ENCODE measurements around the gene ACTMAP.

The ACTMAP gene

GRCh38 chr19:40743926-40744325 lies 6.4 kb downstream of the ACTMAP start:
- no peak overlapping the region for H3K4me3 ChIP-seq (ENCODE audit: low read depth, low read length)
- DNase-seq (ENCODE audit: low read depth): no peak
- TF ChIP-seq, protein P1, sequence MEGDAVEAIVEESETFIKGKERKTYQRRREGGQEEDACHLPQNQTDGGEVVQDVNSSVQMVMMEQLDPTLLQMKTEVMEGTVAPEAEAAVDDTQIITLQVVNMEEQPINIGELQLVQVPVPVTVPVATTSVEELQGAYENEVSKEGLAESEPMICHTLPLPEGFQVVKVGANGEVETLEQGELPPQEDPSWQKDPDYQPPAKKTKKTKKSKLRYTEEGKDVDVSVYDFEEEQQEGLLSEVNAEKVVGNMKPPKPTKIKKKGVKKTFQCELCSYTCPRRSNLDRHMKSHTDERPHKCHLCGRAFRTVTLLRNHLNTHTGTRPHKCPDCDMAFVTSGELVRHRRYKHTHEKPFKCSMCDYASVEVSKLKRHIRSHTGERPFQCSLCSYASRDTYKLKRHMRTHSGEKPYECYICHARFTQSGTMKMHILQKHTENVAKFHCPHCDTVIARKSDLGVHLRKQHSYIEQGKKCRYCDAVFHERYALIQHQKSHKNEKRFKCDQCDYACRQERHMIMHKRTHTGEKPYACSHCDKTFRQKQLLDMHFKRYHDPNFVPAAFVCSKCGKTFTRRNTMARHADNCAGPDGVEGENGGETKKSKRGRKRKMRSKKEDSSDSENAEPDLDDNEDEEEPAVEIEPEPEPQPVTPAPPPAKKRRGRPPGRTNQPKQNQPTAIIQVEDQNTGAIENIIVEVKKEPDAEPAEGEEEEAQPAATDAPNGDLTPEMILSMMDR (IDR thresholded peaks at IDR 0.05; ENCODE audit: insufficient read depth, low read depth, low read length, missing control alignments): no peak

DNA sequence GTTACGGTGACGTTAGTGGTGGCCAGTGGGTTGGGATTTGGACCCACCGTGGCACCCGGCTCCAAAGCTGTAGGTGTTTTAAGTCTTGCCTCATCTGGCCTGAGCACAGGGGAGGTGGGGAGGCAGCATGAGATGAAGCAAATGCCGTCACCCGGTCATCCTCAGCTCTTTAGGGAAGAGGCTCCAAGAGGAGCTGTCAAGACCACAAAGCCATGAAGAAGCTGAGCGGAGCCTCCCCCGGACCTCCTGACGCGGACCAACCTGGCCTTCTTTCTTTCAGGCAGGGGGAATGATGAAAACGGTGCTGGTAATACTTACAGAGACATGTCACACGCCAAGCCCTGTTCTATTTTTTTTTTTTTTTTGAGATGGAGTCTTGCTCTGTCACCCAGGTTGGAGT lies 7.4 kb downstream of the ACTMAP start:
- no peak overlapping the region for H3K4me3 ChIP-seq (ENCODE audit: low read depth, low read length)
- TF ChIP-seq, protein P1 (IDR thresholded peaks at IDR 0.05; ENCODE audit: insufficient read depth, low read depth, low read length, missing control alignments): no peak
- DNase-seq (ENCODE audit: low read depth): no peak

DNA sequence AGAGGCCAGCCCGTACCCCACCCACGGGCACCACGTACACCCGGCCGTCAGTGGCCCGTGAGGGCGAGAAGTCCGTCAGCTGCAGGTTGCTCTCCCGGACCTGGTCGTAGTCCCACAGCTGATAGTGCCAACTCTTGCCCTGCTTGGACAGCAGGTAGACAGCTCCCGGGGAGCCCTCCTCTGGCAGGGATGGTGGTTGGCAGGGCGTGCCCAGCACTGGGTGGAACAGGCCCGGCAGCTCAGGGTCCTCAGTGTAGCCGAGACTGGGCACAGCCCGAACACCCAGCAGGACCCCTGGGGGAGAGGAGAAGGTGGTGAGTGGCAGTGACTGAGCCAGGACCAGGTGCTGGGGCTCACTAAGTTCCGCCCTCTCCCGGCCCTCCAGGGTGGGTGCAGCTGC lies 7.8 kb downstream of the ACTMAP start:
- TF ChIP-seq, protein P1 (IDR thresholded peaks at IDR 0.05; ENCODE audit: insufficient read depth, low read depth, low read length, missing control alignments): no peak
- H3K4me3 ChIP-seq (ENCODE audit: low read depth, low read length): no peak overlapping the region
- DNase-seq (ENCODE audit: low read depth): no peak

- no peak overlapping the region for H3K4me3 ChIP-seq (ENCODE audit: low read depth, low read length)
- TF ChIP-seq, protein P1 (IDR thresholded peaks at IDR 0.05; ENCODE audit: insufficient read depth, low read depth, low read length, missing control alignments): no peak
- no peak for DNase-seq (ENCODE audit: low read depth)
Observed at GRCh38 chr19:40741527-40742390, 8.5 kb downstream of the ACTMAP start.

- no peak for DNase-seq (ENCODE audit: low read depth)
- TF ChIP-seq, protein P1 (IDR thresholded peaks at IDR 0.05; ENCODE audit: insufficient read depth, low read depth, low read length, missing control alignments): no peak
- H3K4me3 ChIP-seq (ENCODE audit: low read depth, low read length): no peak overlapping the region
Observed at GRCh38 chr19:40740747-40741146, 9.5 kb downstream of the ACTMAP start.

DNA sequence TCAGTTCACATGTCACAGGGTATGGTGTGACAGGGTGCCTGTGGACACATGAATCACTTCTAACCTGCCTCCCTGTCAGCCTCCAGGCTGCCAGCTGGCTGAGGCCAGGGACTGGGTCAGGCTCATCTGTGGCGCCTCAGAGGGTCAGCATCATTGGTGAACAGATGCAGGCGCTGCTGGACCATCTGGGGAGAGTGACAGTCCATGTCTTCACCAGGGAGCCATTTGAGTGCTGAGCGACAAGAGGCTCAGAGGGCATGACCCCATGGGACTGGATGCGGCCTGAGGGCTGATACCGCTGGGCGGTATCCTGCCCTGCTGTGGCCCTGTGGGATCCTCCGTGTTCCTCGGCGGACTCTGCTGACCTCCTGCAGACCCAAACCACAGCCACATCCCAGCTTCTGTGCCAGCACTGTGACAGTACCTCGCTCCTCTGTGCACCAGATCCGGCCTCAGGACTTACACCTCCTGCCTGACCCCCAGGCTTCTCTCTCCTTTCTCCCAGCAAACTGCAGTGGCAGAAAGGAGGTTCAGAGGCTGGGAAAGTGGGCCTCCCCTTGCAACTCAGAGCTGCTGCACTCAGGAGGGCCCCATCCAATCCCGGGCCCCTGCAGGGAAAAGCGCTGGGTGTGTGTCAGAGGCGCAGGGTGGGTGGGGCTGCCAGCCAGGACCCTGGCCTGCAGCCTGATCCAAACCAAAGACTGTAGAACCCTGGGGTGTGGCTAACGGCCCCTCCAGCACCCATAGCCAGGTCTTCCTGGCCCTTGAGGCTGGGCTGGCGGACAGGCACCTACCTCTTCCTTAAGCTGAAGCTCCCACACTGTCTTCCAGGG lies 10.2 kb downstream of the ACTMAP start:
- no peak for DNase-seq (ENCODE audit: low read depth)
- TF ChIP-seq, protein P1 (IDR thresholded peaks at IDR 0.05; ENCODE audit: insufficient read depth, low read depth, low read length, missing control alignments): no peak

More for the DNA sequence above, 10.2 kb downstream of the ACTMAP start:
- H3K4me3 ChIP-seq (ENCODE audit: low read depth, low read length): no peak overlapping the region

Data from GM12865 (cell line).